ENCODE results near the gene C10orf90.
"Not testable (repeated sequence)": the region's sequence is repeated elsewhere in the genome, so short reads cannot be mapped to it uniquely, and the experiment has no call there.

The C10orf90 gene

GRCh38 chr10:126387931-126388911 is 282.3 kb downstream of the C10orf90 start, which contains the start of gene ADAM12:
Gene ADAM12, minus strand, starts transcription at chr10:126388477. Its CDS starts 332 bp downstream, at chr10:126388145.
- DNase-seq (ENCODE audit: low spot score): peak; percentile 9

DNA sequence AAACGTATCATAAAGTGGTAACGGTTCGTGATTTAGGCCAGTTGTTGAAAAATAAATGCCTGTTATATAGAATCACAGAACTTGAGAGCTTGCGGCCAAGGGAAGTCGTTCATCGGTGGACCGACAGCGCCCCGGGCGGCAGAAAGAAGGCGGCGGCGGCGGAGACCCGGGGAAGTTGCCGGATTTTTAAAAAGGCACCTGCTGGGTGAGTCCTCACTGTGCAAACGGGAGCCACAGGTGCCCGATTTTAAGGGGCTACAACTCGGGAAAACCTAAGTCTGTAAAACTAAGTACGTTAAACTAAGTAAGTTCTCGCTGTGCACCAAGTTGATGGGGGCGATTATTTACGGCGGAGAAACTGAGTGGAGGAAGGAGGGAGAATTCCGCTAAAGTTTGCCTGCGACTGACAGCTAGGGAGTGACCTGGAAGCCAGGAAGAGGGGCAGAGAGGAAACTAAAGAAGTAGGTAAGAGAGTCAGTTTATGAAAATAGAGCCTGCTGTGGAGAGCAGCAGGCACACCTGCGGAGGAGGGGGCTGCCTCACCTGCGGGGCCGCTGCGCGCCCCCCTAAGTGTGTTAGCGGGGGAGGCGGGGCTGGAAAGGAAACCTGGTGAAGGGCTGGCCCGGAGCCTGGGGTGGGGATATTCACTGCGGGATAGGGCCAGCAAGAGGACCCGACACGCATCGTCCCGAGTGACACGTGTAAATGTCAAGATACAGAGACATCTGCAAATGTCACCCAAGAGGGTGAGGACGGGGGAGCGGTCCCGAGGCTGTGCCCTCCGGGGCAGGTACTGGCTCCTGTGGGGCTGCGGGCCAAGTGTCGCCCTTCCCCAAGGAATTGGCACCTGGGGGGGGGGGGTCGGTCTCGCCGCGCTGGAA is 283.2 kb downstream of the C10orf90 start:
- peak; percentile 65 for DNase-seq (ENCODE audit: low spot score)

DNA sequence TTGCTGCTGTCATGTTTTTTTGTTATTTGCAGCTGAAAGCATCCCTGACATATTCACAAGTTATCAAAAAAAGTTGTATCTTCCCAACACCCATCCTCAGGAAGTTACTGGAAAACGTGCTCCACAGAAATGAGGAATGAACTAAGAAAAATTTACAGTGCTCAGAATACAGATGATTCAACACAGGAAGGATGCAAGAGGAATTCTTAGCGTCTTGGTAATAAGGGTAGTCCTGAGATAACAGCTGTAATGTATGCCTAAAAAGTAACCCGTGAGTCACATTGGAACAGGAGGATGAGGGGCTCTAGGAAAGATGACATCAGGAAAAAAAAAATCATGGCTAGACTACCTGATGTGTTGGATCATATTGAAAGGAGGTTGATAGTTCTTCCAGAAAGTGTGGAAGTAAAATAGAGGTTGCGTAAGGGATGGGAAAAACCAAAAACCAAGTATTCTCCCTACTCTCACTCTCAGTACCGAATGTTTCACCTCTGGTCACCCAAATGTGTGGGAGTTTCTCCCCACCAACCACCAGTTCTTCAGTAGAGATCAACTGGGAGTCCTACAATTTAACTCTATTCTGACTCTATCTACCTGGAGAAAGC is 286.1 kb downstream of the C10orf90 start:
- no peak for DNase-seq (ENCODE audit: low spot score)

DNA sequence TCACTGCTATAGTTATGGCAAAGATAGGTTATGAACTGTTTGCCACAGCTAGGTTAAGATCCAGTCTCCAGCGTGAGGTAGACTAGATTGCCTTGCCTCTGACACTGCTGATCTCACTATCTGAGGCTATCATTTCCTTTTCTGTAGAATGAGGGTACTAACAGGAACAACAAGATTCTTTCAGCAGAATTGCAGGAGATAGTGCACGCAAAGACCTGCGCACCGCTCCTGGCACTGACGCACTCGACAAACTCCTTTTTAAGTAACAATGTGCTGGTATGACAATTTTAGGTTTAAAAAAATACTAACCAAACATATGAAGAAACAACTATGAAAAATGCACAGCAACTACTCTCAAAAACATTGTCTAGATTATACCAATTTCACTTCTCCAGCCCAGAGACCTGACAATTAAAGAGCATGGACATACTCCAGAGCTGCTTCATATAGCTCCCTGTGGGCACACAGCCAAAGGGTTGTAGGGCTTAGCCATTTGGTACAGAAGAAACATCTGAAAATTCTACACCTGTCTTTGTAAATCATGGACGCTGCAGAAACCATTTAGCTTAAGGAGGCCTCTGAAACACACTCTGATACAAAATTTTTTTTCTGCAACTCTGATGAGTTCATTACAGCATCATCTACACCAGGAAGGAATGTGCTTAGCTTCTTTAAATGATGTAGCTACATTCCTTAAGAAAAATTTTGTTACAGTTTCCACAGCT is 290.0 kb downstream of the C10orf90 start:
- no peak for DNase-seq (ENCODE audit: low spot score)

GRCh38 chr10:126379166-126379565 is 291.3 kb downstream of the C10orf90 start:
- not testable (repeated sequence) for DNase-seq (ENCODE audit: low spot score)

- peak; percentile 69 for DNase-seq (ENCODE audit: low spot score)
These were observed 293.5 kb downstream of the C10orf90 start for GRCh38 chr10:126376956-126377355.

DNA sequence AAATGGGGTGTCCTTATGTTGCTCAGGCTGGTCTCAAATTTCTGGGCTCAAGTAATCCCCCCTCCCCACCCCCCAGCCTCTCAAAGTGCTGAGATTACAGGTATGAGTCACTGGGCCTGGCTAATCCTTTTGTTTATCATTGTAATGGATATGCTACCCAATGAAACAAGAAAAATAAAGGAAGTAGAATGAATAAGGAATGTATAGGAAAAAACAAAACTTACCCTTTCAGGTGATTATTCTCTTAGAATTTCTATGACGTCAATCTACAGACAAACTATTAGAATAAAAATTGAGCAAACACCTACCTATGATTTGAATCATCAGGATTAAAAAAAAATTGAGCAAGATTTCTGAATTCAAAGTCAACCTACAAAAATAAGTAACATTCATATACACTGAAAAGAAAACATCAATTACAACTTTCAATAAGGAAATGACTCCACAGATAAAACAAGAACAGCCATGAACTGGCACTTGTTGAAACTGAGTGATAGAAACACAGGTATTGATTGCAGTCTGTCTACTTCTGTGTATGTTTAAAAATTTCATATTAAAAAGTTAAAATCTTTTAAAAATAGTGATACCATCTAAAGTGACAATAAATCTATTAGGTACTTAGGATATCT is 294.5 kb downstream of the C10orf90 start:
- DNase-seq (ENCODE audit: low spot score): no peak

DNA sequence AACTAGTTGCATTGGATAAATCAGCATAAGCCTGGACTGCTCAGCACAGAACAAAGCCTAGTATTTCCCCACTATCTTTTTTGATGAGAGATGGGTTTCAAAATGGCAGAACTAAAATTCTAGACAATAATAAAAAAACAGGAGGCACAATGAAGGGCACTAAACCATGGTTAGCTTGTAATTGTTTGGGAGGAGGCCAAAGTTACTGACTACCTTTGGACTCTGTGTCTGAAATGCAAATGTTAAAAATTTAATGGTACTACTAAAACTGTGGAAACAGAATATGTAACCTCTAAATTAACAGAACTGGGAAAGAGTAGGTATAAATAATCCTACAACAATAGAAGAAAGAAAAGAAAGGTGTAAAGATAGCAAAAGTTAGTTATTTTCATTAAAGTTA is 295.2 kb downstream of the C10orf90 start:
- DNase-seq (ENCODE audit: low spot score): no peak

Measured in SW480 (cell line).